Natural killer cell (primary cell): ENCODE measurements around the gene PAQR5. TPM values are rescaled to one million over a fixed set of nuclear protein-coding genes. Genes with fewer than 3 reads are reported as not detected.

ENCODE experiments used
- ATAC-seq, 3 donors: fragments of 150-1000 bp in 2 of 3; fragments of 200-7000 bp in 1 of 3; cut with Tn5 transposase; 1 replicate in 1 of 3; 2 replicates in 2 of 3; pipeline ENCODE4 v1.10.0; 2021; ENCODE audit warnings: mild to moderate bottlenecking in 2 of 3, moderate library complexity in 2 of 3
- DNase-seq, 2 donors: peaks; one replicate each; pipeline versions ENCODE4 v3.0.0 to v3.0.0-alpha.2; 2013 to 2021; ENCODE audit warnings: mixed read lengths in 1 of 2
- H3K27ac ChIP-seq: one replicate; pipeline ENCODE4 v1.5.1; 2013; ENCODE audit warnings: mild to moderate bottlenecking, low read length
- H3K27me3 ChIP-seq: one replicate; pipeline ENCODE4 v1.6.1; 2013; ENCODE audit warnings: low read length; ENCODE audit not compliant: control insufficient read depth, insufficient read depth
- H3K36me3 ChIP-seq: one replicate; pipeline ENCODE4 v1.6.1; 2013; ENCODE audit warnings: low read length; ENCODE audit not compliant: control insufficient read depth, insufficient read depth
- H3K4me1 ChIP-seq: one replicate; pipeline ENCODE4 v1.6.1; 2013; ENCODE audit warnings: low read length; ENCODE audit not compliant: control insufficient read depth, insufficient read depth
- H3K4me3 ChIP-seq: one replicate; pipeline ENCODE4 v1.5.1; 2013; ENCODE audit warnings: low read length
- H3K9me3 ChIP-seq: one replicate; pipeline ENCODE4 v1.6.1; 2013; ENCODE audit warnings: low read length; ENCODE audit not compliant: control insufficient read depth, insufficient read depth
- H3K27ac Mint-ChIP-seq, 2 donors: one replicate each; pipeline ENCODE4 v1.8.0; 2022; ENCODE audit warnings: mild to moderate bottlenecking in 2 of 2, mixed read lengths in 2 of 2, moderate library complexity in 1 of 2
- H3K27me3 Mint-ChIP-seq, 2 donors: one replicate each; pipeline ENCODE4 v1.8.0; 2022; ENCODE audit warnings: low read depth in 2 of 2, mixed read lengths in 2 of 2
- H3K36me3 Mint-ChIP-seq: one replicate; pipeline ENCODE4 v1.8.0; 2022; ENCODE audit warnings: mixed read lengths
- H3K4me1 Mint-ChIP-seq, 2 donors: one replicate each; pipeline ENCODE4 v1.8.0; 2022; ENCODE audit warnings: mixed read lengths in 2 of 2
- H3K4me3 Mint-ChIP-seq: one replicate; pipeline ENCODE4 v1.8.0; 2022; ENCODE audit warnings: mild to moderate bottlenecking, moderate library complexity, mixed read lengths
- H3K9me3 Mint-ChIP-seq, 2 donors: one replicate each; pipeline ENCODE4 v1.8.0; 2022; ENCODE audit warnings: mixed read lengths in 2 of 2
- WGBS: methylation state at CpG from one replicate; pipeline ENCODE4 v1.1.7; 2013; ENCODE audit warnings: missing lambda C conversion rate; ENCODE audit not compliant: insufficient coverage; 5-methylcytosine and 5-hydroxymethylcytosine counted together
- intact Hi-C: fragments of 100-400 bp; cut with micrococcal nuclease; formaldehyde crosslinking; loops from one replicate; pipeline ENCODE4 v1.14.2; 2022
- total RNA-seq, 4 donors: library from RNA; stranded (reverse); fragments of 120-200 nt in 1 of 4; gene quantifications; one replicate each; pipeline versions ENCODE4 v1.2.3 to v1.2.4, GENCODE V29; 2013 to 2022
- TF ChIP-seq, protein P1 (sequence below): fragments of 200-600 bp; IDR thresholded peaks from one replicate; pipeline ENCODE4 v1.8.0; 2022; ENCODE audit warnings: antibody characterized with exemption

PAQR5 gene
- total RNA-seq, 3 donors from 2014 or later (not counting 1 experiment from before 2014, with no cell fraction given) = 0.40 to 1.1 (median 0.59) TPM

DNA sequence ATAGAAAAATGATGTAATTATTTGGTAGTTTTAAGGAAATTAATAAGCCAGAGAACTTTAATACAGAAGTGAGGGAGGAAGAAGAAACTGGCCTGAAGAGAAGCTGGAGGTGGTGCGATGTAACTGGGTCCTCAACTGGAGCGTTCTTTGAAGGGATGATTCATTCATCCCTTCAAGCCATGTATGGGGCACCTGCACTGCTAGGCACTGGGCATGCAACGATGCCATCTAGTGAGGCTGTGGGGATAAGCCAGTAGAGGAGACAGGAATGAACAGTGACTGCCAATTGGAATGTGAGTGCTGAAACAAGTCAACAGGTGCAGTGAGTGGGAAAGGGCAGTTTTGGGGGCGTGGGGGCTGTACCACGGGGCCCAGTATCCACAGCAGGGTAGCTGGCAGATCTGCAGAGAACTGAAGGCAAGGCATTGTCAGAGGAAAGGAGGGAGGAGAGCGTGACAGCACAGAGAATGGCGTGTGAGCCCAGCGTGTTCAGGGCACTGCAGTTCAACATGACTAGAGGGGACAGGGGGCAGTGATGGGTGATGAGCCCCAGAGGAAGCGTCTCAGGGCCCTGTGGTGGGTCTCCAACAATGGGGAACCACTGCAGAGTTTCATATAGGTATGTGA, 111.6 kb downstream of the PAQR5 start:
- intact Hi-C loops = no loop called here
- TF ChIP-seq, protein P1, sequence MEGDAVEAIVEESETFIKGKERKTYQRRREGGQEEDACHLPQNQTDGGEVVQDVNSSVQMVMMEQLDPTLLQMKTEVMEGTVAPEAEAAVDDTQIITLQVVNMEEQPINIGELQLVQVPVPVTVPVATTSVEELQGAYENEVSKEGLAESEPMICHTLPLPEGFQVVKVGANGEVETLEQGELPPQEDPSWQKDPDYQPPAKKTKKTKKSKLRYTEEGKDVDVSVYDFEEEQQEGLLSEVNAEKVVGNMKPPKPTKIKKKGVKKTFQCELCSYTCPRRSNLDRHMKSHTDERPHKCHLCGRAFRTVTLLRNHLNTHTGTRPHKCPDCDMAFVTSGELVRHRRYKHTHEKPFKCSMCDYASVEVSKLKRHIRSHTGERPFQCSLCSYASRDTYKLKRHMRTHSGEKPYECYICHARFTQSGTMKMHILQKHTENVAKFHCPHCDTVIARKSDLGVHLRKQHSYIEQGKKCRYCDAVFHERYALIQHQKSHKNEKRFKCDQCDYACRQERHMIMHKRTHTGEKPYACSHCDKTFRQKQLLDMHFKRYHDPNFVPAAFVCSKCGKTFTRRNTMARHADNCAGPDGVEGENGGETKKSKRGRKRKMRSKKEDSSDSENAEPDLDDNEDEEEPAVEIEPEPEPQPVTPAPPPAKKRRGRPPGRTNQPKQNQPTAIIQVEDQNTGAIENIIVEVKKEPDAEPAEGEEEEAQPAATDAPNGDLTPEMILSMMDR = no peak
- no peaks in the 10 kb centered on the region for H3K9me3 ChIP-seq
- peaks cover 11% of the 10 kb centered on the region for H3K4me1 ChIP-seq
- no peaks in the 10 kb centered on the region for H3K36me3 ChIP-seq
- H3K4me3 ChIP-seq = no peak overlapping the region
- no peaks in the 10 kb centered on the region for H3K36me3 Mint-ChIP-seq
- H3K27ac ChIP-seq = no peak overlapping the region
- ATAC-seq (no peak), DNase-seq (peak in 1 of 2 donors; percentile 30)
- peaks cover 0 to 7% of the 10 kb centered on the region in 2 donors for H3K27me3 Mint-ChIP-seq
- H3K27ac Mint-ChIP-seq = no peak overlapping the region
- no peaks in the 10 kb centered on the region for H3K9me3 Mint-ChIP-seq
- 53% methylated on average over 9 of the region's 9 CpGs for WGBS
- H3K4me3 Mint-ChIP-seq = no peak overlapping the region
- peaks cover 5 to 10% of the 10 kb centered on the region in 2 donors for H3K4me1 Mint-ChIP-seq
- peaks cover 2% of the 10 kb centered on the region for H3K27me3 ChIP-seq

DNA sequence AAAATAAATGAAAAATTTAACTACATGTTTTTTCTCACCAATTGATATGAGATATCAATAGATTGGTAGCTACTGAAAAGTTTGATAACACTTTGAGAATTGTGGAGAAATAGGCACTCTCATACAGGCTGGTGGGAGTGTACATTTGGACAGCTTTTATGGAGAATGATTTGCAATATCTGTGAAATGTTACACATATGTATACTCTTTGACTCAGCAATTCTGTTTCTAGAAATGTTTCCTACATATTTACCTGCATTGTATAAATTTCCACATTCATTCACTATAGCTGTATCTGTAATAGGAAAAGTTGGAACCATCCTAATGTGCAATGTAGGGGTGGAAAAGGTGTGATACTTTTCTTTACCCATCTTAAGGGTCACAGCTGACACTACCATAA, 113.6 kb downstream of the PAQR5 start:
- TF ChIP-seq, protein P1 = no peak
- H3K27me3 Mint-ChIP-seq = peaks cover 0 to 7% of the 10 kb centered on the region in 2 donors
- DNase-seq = no peak
- Histone ChIP-seq H3K27me3 (peaks cover 2% of the 10 kb centered on the region), H3K27ac (no peak overlapping the region), H3K9me3 (no peaks in the 10 kb centered on the region), H3K4me3 (no peak overlapping the region), H3K36me3 (no peaks in the 10 kb centered on the region), H3K4me1 (peaks cover 11% of the 10 kb centered on the region)
- H3K4me3 Mint-ChIP-seq = peak overlapping the region; percentile 2
- H3K9me3 Mint-ChIP-seq = no peaks in the 10 kb centered on the region
- peaks cover 5 to 10% of the 10 kb centered on the region in 2 donors for H3K4me1 Mint-ChIP-seq
- intact Hi-C loops = no loop called here
- no peak for ATAC-seq
- no peak overlapping the region for H3K27ac Mint-ChIP-seq
- H3K36me3 Mint-ChIP-seq = no peaks in the 10 kb centered on the region

DNA sequence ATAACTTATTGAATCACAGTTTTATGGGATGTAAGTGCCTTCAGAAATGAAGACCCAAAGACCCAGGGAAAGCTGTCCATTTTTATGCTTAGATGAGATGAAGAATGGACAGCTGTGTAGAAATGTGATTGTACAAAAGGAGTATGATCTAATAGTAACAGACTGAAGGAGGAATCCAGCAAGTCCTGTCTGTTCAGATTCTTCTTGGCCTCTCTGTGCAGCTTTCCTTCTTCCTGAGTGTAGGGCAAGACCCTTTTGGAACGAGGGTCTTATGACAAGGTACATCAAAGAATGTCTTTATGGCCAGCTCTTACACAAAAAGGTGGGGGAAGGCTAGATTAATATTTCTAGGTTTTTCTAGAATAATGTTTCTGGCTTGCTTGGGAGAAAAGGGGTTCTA, 114.0 kb downstream of the PAQR5 start:
- ATAC-seq = no peak
- Mint-ChIP-seq H3K4me1 (peaks cover 5 to 10% of the 10 kb centered on the region in 2 donors), H3K27ac (no peak overlapping the region), H3K36me3 (no peaks in the 10 kb centered on the region), H3K4me3 (peak overlapping the region; percentile 2), H3K27me3 (peaks cover 0 to 6% of the 10 kb centered on the region in 2 donors), H3K9me3 (no peaks in the 10 kb centered on the region)
- peaks cover 2% of the 10 kb centered on the region for H3K27me3 ChIP-seq
- no peaks in the 10 kb centered on the region for H3K9me3 ChIP-seq
- no peak overlapping the region for H3K27ac ChIP-seq
- intact Hi-C loops = no loop called here
- H3K4me3 ChIP-seq = no peak overlapping the region
- no peaks in the 10 kb centered on the region for H3K36me3 ChIP-seq
- H3K4me1 ChIP-seq = peaks cover 11% of the 10 kb centered on the region
- no peak for DNase-seq
- TF ChIP-seq, protein P1 = no peak
- 90% methylated on average over 1 of the region's 1 CpG for WGBS
